Common myeloid progenitor, CD34-positive (primary cell): ENCODE data around the gene SFRP5.

Source experiments
- CTCF ChIA-PET: fragments of 350-600 bp; sonication (Branson Sonifier 250); formaldehyde crosslinking; loops from one replicate; lab custom pipeline; 2021; ENCODE audit warnings: antibody characterized with exemption; lab: Charles Lee
- POLR2A ChIA-PET: fragments of 350-600 bp; sonication (Branson Sonifier 250); formaldehyde crosslinking; loops from one replicate; lab custom pipeline; 2021; ENCODE audit warnings: antibody characterized with exemption; lab: Charles Lee
- DNase-seq, 3 donors: peaks; one replicate each; pipeline versions ENCODE4 v3.0.0 to v3.0.0-alpha.2; 2013
- H3K27ac ChIP-seq, 2 experiments: 1 replicate in 1 of 2; 2 replicates in 1 of 2; pipeline ENCODE4 v1.7.0; 2013; ENCODE audit warnings: inconsistent platforms in 2 of 2, low read length in 2 of 2, mild to moderate bottlenecking in 2 of 2, low read depth in 1 of 2, moderate library complexity in 1 of 2; ENCODE audit not compliant: severe bottlenecking in 2 of 2, insufficient read depth in 1 of 2, poor library complexity in 1 of 2
- H3K27me3 ChIP-seq, 5 experiments: replicated peaks in 2 of 5; 1 replicate in 3 of 5; 2 replicates in 2 of 5; pipeline versions ENCODE4 v1.6.1 to v1.7.0; 2013; ENCODE audit warnings: low read length in 4 of 5, mild to moderate bottlenecking in 2 of 5, moderate library complexity in 2 of 5, inconsistent platforms in 1 of 5; ENCODE audit not compliant: insufficient read depth in 5 of 5, control insufficient read depth in 4 of 5
- H3K36me3 ChIP-seq, 4 experiments: 1 replicate in 2 of 4; 2 replicates in 2 of 4; pipeline versions ENCODE4 v1.6.1 to v1.7.0; 2013; ENCODE audit warnings: low read length in 3 of 4, control low read depth in 1 of 4, mild to moderate bottlenecking in 1 of 4; ENCODE audit not compliant: control insufficient read depth in 4 of 4, insufficient read depth in 4 of 4
- H3K4me1 ChIP-seq, 4 experiments: 1 replicate in 3 of 4; 2 replicates in 1 of 4; pipeline versions ENCODE4 v1.6.1 to v1.7.1; 2013; ENCODE audit warnings: low read length in 3 of 4, mild to moderate bottlenecking in 3 of 4, control low read depth in 1 of 4, inconsistent platforms in 1 of 4, moderate library complexity in 1 of 4; ENCODE audit not compliant: control insufficient read depth in 4 of 4, insufficient read depth in 4 of 4; ENCODE audit errors: control extremely low read depth in 1 of 4
- H3K4me3 ChIP-seq, 7 experiments: 1 replicate in 4 of 7; 2 replicates in 3 of 7; pipeline versions ENCODE4 v1.5.1 to v1.7.0; 2013; ENCODE audit warnings: mild to moderate bottlenecking in 7 of 7, low read length in 6 of 7, moderate library complexity in 6 of 7, inconsistent platforms in 2 of 7, low read depth in 2 of 7, control low read depth in 1 of 7; ENCODE audit not compliant: insufficient read depth in 4 of 7, control insufficient read depth in 1 of 7; ENCODE audit errors: extremely low read depth in 1 of 7
- H3K9me3 ChIP-seq, 5 experiments: 1 replicate in 4 of 5; 2 replicates in 1 of 5; pipeline versions ENCODE4 v1.6.1 to v1.7.1; 2013; ENCODE audit warnings: low read length in 4 of 5, mild to moderate bottlenecking in 2 of 5, inconsistent platforms in 1 of 5, low read depth in 1 of 5, moderate library complexity in 1 of 5; ENCODE audit not compliant: control insufficient read depth in 4 of 5, insufficient read depth in 2 of 5; ENCODE audit errors: control extremely low read depth in 1 of 5
- WGBS: methylation state at CpG from one replicate; pipeline ENCODE4 v1.1.5; 2013; ENCODE audit not compliant: insufficient coverage; 5-methylcytosine and 5-hydroxymethylcytosine counted together

SFRP5 gene

DNA sequence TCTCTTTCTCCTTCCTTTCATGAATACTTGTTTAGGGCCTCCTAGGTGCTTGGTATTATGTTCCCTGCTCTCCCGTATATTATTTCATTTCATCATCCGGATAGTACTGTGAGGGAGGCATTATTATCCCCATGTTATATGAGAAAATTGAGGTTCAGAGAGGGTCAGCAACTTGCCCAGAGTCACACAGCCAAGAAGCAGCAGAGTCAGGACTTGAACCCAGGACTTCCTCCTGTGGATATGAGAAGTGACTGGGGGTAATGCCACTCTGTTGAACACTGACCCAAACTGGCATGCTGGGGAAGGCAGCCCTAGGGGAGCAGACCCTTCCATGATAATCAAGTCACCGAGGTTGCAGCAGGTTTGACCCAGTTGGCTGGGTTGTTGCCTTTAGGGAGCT lies 8.2 kb upstream of the SFRP5 start:
- no peak for DNase-seq
- Histone ChIP-seq H3K27me3 (no peaks in the 10 kb centered on the region), H3K27ac (no peak overlapping the region), H3K9me3 (no peaks in the 10 kb centered on the region), H3K36me3 (no peaks in the 10 kb centered on the region), H3K4me3 (no peak overlapping the region), H3K4me1 (peaks cover 0 to 21% (median 12%) of the 10 kb centered on the region in 4 experiments)
- no CpG with 5 or more reads among the region's 3 CpGs for WGBS
- CTCF ChIA-PET = interaction anchor here (1.4 to 3.2 kb wide), 3 partner anchors 9 to 89 kb away, joined by 3 to 13 read pairs (median 3); no protein-coding TSS in a partner anchor
- POLR2A ChIA-PET = interaction anchor here (0.6 kb wide), 1 partner anchor 354 kb away, joined by 4 read pairs; no protein-coding TSS in a partner anchor

DNA sequence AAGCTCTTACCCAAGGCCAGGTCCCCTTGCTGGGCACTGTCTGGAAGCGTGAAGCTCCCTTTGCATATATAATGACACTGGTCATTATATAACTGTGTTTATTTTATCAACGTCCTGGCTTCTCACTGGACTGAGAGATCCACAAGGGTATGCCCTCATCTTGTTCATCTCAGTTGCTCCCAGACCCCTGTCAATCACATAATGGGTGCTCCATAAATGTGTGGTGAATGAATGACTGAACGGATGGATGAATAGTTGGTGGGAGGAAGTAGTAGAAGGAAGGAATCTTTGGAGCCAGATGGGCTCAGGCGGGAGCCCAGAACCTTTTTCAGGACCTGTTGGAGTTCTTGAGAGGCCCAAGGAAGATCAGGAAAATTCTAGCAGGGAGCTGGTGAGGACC lies 7.7 kb upstream of the SFRP5 start:
- 100% methylated on average over 2 of the region's 4 CpGs for WGBS
- CTCF ChIA-PET = interaction anchor here (0.9 to 3.2 kb wide), 3 partner anchors 13 to 90 kb away, joined by 3 to 13 read pairs (median 3); no protein-coding TSS in a partner anchor
- POLR2A ChIA-PET = no interaction called here
- peaks cover 0 to 21% (median 12%) of the 10 kb centered on the region in 4 experiments for H3K4me1 ChIP-seq
- no peak for DNase-seq
- H3K9me3 ChIP-seq = no peaks in the 10 kb centered on the region
- H3K36me3 ChIP-seq = no peaks in the 10 kb centered on the region
- no peak overlapping the region for H3K4me3 ChIP-seq
- peaks cover 0 to 3% (median 0%) of the 10 kb centered on the region in 5 experiments for H3K27me3 ChIP-seq
- no peak overlapping the region for H3K27ac ChIP-seq

DNA sequence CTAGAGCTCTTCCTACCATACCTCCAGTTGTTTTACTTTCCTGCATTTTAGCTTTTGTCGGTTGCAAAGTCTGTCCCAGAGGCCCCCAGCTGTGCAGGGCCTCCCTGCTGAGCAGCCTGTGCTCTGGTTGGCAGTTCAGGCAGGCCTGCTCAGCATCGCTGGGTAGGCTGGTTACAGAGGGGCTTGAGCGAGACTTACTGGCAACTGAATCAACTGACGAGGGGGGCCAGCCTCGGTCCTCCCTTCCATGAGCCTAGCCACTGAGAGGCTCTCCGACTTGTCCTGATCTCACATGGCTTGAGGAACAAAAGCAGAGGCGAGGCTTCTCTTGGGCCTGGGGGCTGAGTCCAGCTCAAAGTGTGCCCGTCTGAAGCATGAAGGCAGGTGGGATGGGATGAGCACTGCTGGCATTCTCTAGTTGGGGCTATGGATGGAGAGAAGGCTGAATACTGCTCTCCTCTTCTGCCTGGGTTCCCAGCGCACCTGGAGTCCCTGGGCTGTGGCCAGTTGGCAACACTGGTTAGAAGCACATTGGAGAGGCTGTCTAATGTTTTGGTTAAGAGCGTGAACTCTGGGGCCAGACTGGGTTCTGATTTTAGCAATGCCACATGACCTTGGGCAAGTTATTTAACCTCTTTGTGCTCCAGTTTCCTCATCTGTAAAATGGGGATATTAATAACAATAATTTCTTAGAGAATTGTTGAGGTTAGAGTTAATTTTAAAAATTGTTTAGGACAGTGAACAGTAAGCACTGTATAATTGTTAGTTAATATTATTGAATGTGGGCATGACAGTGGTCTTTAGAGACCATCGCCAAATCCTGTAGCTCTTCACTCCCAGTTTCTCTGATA lies 6.9 kb upstream of the SFRP5 start:
- Histone ChIP-seq H3K9me3 (no peaks in the 10 kb centered on the region), H3K36me3 (no peaks in the 10 kb centered on the region), H3K27ac (no peak overlapping the region), H3K27me3 (peaks cover 0 to 6% (median 4%) of the 10 kb centered on the region in 5 experiments), H3K4me3 (no peak overlapping the region), H3K4me1 (peaks cover 0 to 21% (median 12%) of the 10 kb centered on the region in 4 experiments)
- ChIA-PET POLR2A (no interaction called here), CTCF (interaction anchor here (0.9 kb wide), 1 partner anchor 18 kb away, joined by 3 read pairs; no protein-coding TSS in a partner anchor)
- no peak for DNase-seq
- 94% methylated on average over 10 of the region's 11 CpGs for WGBS

DNA sequence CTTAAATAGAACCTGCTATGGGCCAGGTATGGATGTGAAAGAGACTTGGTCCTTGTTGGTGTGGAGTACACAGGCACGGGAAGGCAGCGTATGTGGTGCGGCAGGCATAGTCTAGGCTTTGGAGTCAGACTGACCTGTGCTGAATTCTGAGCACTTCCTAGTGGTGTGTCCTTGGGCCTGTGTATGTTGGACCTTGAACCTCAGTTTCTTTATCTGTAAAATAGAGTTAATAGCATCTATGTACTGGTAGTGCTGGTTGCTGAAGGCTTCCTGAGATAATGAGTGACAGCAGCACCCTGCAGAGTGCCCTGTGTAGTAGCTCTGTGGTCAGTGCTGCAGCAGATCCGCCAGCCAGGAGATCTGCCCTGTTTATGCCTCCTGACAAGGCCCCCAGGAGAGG lies 5.3 kb upstream of the SFRP5 start:
- no peak overlapping the region for H3K27ac ChIP-seq
- ChIA-PET CTCF (no interaction called here), POLR2A (no interaction called here)
- peaks cover 0 to 22% (median 16%) of the 10 kb centered on the region in 5 experiments for H3K27me3 ChIP-seq
- DNase-seq = no peak
- no peaks in the 10 kb centered on the region for H3K36me3 ChIP-seq
- no peak overlapping the region for H3K4me3 ChIP-seq
- no peaks in the 10 kb centered on the region for H3K9me3 ChIP-seq
- WGBS = 100% methylated on average over 1 of the region's 4 CpGs
- H3K4me1 ChIP-seq = peaks cover 0 to 16% (median 14%) of the 10 kb centered on the region in 4 experiments

DNA sequence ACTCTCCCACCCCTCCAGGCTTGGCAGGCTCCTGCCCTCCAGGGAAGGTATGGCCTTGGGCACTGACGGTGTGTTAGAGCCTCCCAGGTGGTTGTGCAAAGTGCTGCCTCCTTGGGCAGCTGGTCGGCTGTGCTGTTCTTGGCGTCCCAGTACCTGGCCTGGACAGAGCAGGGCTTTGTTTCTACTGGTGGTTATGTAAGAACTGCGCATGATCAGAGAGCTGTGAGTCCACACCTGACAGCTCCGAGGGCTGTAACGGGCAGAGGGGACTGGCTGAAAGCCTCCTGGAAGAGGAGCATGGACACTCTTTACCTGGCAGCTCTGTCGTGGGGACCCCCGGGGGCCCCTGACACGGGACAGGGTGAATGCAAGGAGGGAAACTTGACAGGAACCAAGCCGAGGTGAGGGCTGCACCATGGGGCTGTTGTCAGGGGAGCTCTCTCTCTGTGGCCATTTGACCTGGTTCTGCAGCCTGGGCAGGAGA lies 3.1 kb upstream of the SFRP5 start:
- H3K27me3 ChIP-seq = peaks cover 3 to 44% (median 26%) of the 10 kb centered on the region in 5 experiments
- H3K4me1 ChIP-seq = peaks cover 0 to 15% (median 12%) of the 10 kb centered on the region in 4 experiments
- no peak for DNase-seq
- ChIA-PET CTCF (no interaction called here), POLR2A (no interaction called here)
- no peaks in the 10 kb centered on the region for H3K9me3 ChIP-seq
- no peak overlapping the region for H3K27ac ChIP-seq
- WGBS = 94% methylated on average over 10 of the region's 10 CpGs
- no peaks in the 10 kb centered on the region for H3K36me3 ChIP-seq
- H3K4me3 ChIP-seq = no peak overlapping the region

DNA sequence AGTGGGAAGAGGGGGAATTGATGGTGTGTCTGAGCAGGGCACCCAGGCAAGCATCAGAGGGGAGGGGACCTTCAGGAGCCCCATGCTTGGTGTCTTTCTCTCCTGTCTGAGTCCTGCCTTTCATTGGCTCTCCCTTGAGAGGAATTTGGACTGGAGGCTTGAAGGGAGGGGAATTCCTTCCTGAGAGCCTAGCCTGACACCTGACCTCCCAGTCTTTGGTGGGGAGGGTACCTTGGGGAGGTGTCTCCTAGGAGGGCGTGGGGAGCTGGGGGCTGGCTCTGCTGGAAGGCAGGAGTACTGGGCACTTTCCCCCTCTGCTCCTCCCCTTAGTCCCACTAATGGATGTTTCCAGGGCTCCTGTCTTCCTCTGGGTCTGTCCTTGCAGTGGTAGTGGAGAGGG lies 1.3 kb upstream of the SFRP5 start:
- no peaks in the 10 kb centered on the region for H3K36me3 ChIP-seq
- ChIA-PET POLR2A (no interaction called here), CTCF (interaction anchor here (0.9 to 2.8 kb wide), 5 partner anchors 9 to 97 kb away, joined by 3 to 9 read pairs (median 4); no protein-coding TSS in a partner anchor)
- WGBS = no CpG with 5 or more reads among the region's 1 CpG
- no peak overlapping the region for H3K4me3 ChIP-seq
- H3K9me3 ChIP-seq = no peaks in the 10 kb centered on the region
- H3K27ac ChIP-seq = no peak overlapping the region
- H3K27me3 ChIP-seq = peaks cover 3 to 55% (median 31%) of the 10 kb centered on the region in 5 experiments
- no peak for DNase-seq
- peaks cover 0 to 24% (median 14%) of the 10 kb centered on the region in 4 experiments for H3K4me1 ChIP-seq
